Thyroid gland (tissue), 4 donors: ENCODE data around the gene MAP3K9.

Experiments used
- CTCF ChIP-seq, 6 experiments: fragments of 200-600 bp in 3 of 6; fragments of 450-650 bp in 3 of 6; sonication (generic) in 3 of 6; IDR thresholded peaks; one replicate each; pipeline ENCODE4 v1.5.1; 2016 to 2019; ENCODE audit warnings: antibody characterized with exemption in 6 of 6, mild to moderate bottlenecking in 2 of 6, inconsistent platforms in 1 of 6, moderate library complexity in 1 of 6
- POLR2A ChIP-seq, 2 donors: fragments of 450-650 bp; IDR thresholded peaks; one replicate each; pipeline ENCODE4 v1.6.1; 2017; ENCODE audit warnings: antibody characterized with exemption in 2 of 2, mild to moderate bottlenecking in 2 of 2, moderate library complexity in 1 of 2

GRCh38 chr14:70782361-70782760, 27.0 kb downstream of the MAP3K9 start:
- TF ChIP-seq CTCF (IDR thresholded peaks at IDR 0.05), result no peak
- no peak for TF ChIP-seq POLR2A (IDR thresholded peaks at IDR 0.05)
